H9 (cell line): ENCODE data around the gene ARHGDIB. TPM values are rescaled to one million over a fixed set of nuclear protein-coding genes. Genes with fewer than 3 reads are reported as not detected.

Source experiments
- DNase-seq: peaks from one replicate; pipeline ENCODE4 v3.0.0-alpha.2; 2017
- H2AFZ ChIP-seq: one replicate; pipeline ENCODE4 v1.6.1; 2013; ENCODE audit warnings: mild to moderate bottlenecking, low read length, control low read depth, moderate library complexity
- H2AK5ac ChIP-seq: 2 replicates; pipeline ENCODE4 v1.6.1; 2013; ENCODE audit warnings: low read length, control low read depth, mixed read lengths; ENCODE audit not compliant: insufficient read length
- H2BK120ac ChIP-seq: one replicate; pipeline ENCODE4 v1.6.1; 2013; ENCODE audit warnings: low read depth, mild to moderate bottlenecking, low read length, control low read depth, inconsistent platforms; ENCODE audit not compliant: poor library complexity, severe bottlenecking
- H2BK12ac ChIP-seq: 2 replicates; pipeline ENCODE4 v1.6.1; 2013; ENCODE audit warnings: low read length, control low read depth, mixed read lengths, low read depth; ENCODE audit not compliant: insufficient read length
- H2BK15ac ChIP-seq: 2 replicates; pipeline ENCODE4 v1.6.1; 2013; ENCODE audit warnings: low read depth, low read length, control low read depth
- H2BK20ac ChIP-seq: one replicate; pipeline ENCODE4 v1.6.1; 2013; ENCODE audit warnings: low read depth, mild to moderate bottlenecking, low read length, control low read depth, inconsistent platforms; ENCODE audit not compliant: poor library complexity, severe bottlenecking
- H2BK5ac ChIP-seq: 2 replicates; pipeline ENCODE4 v1.6.1; 2013; ENCODE audit warnings: low read length, control low read depth, mixed read lengths; ENCODE audit not compliant: insufficient read length
- H3K14ac ChIP-seq: 2 replicates; pipeline ENCODE4 v1.6.1; 2013; ENCODE audit warnings: low read length, control low read depth; ENCODE audit not compliant: insufficient read depth
- H3K18ac ChIP-seq: 2 replicates; pipeline ENCODE4 v1.6.1; 2013; ENCODE audit warnings: low read depth, mild to moderate bottlenecking, mixed read lengths, low read length, control low read depth; ENCODE audit not compliant: insufficient read length
- H3K23ac ChIP-seq: 2 replicates; pipeline ENCODE4 v1.6.1; 2013; ENCODE audit warnings: low read length, control low read depth, mixed read lengths, low read depth; ENCODE audit not compliant: insufficient read length
- H3K23me2 ChIP-seq: 2 replicates; pipeline ENCODE4 v1.6.1; 2013; ENCODE audit warnings: low read depth, mild to moderate bottlenecking, mixed read lengths, low read length, control low read depth; ENCODE audit not compliant: insufficient read length, poor library complexity, severe bottlenecking
- H3K27ac ChIP-seq: 2 replicates; pipeline ENCODE4 v1.5.1; 2013; ENCODE audit warnings: low read length, control low read depth, mixed read lengths, low read depth; ENCODE audit not compliant: insufficient read length
- H3K27me3 ChIP-seq: 2 replicates; pipeline ENCODE4 v1.6.1; 2013; ENCODE audit warnings: low read length, control low read depth, inconsistent platforms; ENCODE audit not compliant: insufficient read depth
- H3K4ac ChIP-seq: 2 replicates; pipeline ENCODE4 v1.6.1; 2013; ENCODE audit warnings: low read depth, mild to moderate bottlenecking, control low read depth, inconsistent platforms, low read length, moderate library complexity
- H3K4me1 ChIP-seq: 2 replicates; pipeline ENCODE4 v1.6.1; 2013; ENCODE audit warnings: low read length, control low read depth, inconsistent platforms; ENCODE audit not compliant: insufficient read depth
- H3K4me2 ChIP-seq: 2 replicates; pipeline ENCODE4 v1.6.1; 2013; ENCODE audit warnings: low read length, control low read depth, mixed read lengths; ENCODE audit not compliant: insufficient read length, insufficient read depth
- H3K56ac ChIP-seq: 2 replicates; pipeline ENCODE4 v1.6.1; 2013; ENCODE audit warnings: low read depth, mild to moderate bottlenecking, mixed read lengths, low read length, control low read depth; ENCODE audit not compliant: insufficient read length
- H3K79me1 ChIP-seq: 2 replicates; pipeline ENCODE4 v1.6.1; 2013; ENCODE audit warnings: low read depth, mild to moderate bottlenecking, moderate library complexity, low read length, control low read depth, inconsistent platforms; ENCODE audit not compliant: insufficient read depth, poor library complexity, severe bottlenecking
- H3K79me2 ChIP-seq: 2 replicates; pipeline ENCODE4 v1.6.1; 2013; ENCODE audit warnings: low read length, control low read depth, inconsistent platforms; ENCODE audit not compliant: insufficient read depth
- H3K9ac ChIP-seq: 2 replicates; pipeline ENCODE4 v1.6.1; 2013; ENCODE audit warnings: low read length, control low read depth, mixed read lengths; ENCODE audit not compliant: insufficient read length; ENCODE audit errors: extremely low read depth
- H3K9me3 ChIP-seq: one replicate; pipeline ENCODE4 v1.6.1; 2013; ENCODE audit warnings: low read depth, low read length, inconsistent platforms; ENCODE audit not compliant: control insufficient read depth
- H3T11ph ChIP-seq: one replicate; pipeline ENCODE4 v1.6.1; 2013; ENCODE audit warnings: mild to moderate bottlenecking, low read length, control low read depth, inconsistent platforms
- H4K20me1 ChIP-seq: one replicate; pipeline ENCODE4 v1.6.1; 2013; ENCODE audit not compliant: control insufficient read depth, insufficient read length, insufficient read depth
- H4K5ac ChIP-seq: 2 replicates; pipeline ENCODE4 v1.6.1; 2013; ENCODE audit warnings: low read depth, mild to moderate bottlenecking, mixed read lengths, low read length, control low read depth; ENCODE audit not compliant: insufficient read length
- H4K8ac ChIP-seq: replicated peaks from 2 replicates; pipeline ENCODE4 v1.6.1; 2013; ENCODE audit warnings: low read length, control low read depth, mixed read lengths, low read depth; ENCODE audit not compliant: insufficient read length
- H4K91ac ChIP-seq: 2 replicates; pipeline ENCODE4 v1.6.1; 2013; ENCODE audit warnings: low read depth, mild to moderate bottlenecking, moderate library complexity, mixed read lengths, low read length, control low read depth; ENCODE audit not compliant: insufficient read length
- H3K27ac Mint-ChIP-seq, 3 experiments: 2 replicates in 2 of 3; 3 replicates in 1 of 3; pipeline ENCODE4 v1.8.0; 2020 to 2021; ENCODE audit warnings: mixed read lengths in 3 of 3, mild to moderate bottlenecking in 1 of 3, moderate library complexity in 1 of 3
- H3K27me3 Mint-ChIP-seq: 2 replicates; pipeline ENCODE4 v1.8.0; 2021; ENCODE audit warnings: low read depth, mild to moderate bottlenecking, moderate library complexity, mixed read lengths
- H3K36me3 Mint-ChIP-seq, 3 experiments: 2 replicates in 2 of 3; 3 replicates in 1 of 3; pipeline ENCODE4 v1.8.0; 2020 to 2021; ENCODE audit warnings: low read depth in 3 of 3, mixed read lengths in 3 of 3; ENCODE audit not compliant: insufficient read depth in 1 of 3
- H3K4me1 Mint-ChIP-seq, 2 experiments: 2 replicates each; pipeline ENCODE4 v1.8.0; 2020; ENCODE audit warnings: mixed read lengths in 2 of 2
- H3K4me3 Mint-ChIP-seq, 2 experiments: 2 replicates in 1 of 2; 3 replicates in 1 of 2; pipeline ENCODE4 v1.8.0; 2020 to 2021; ENCODE audit warnings: mild to moderate bottlenecking in 2 of 2, mixed read lengths in 2 of 2, moderate library complexity in 1 of 2
- H3K9me3 Mint-ChIP-seq, 2 experiments: 2 replicates in 1 of 2; 3 replicates in 1 of 2; pipeline ENCODE4 v1.8.0; 2020; ENCODE audit warnings: mild to moderate bottlenecking in 2 of 2, mixed read lengths in 2 of 2, moderate library complexity in 1 of 2
- CTCF ChIP-seq: fragments of 200-600 bp; sonication (generic); conservative IDR thresholded peaks from 3 replicates; pipeline ENCODE4 v1.8.0; 2021; ENCODE audit warnings: antibody characterized with exemption, mild to moderate bottlenecking
- WGBS: extraction: QIAGEN DNeasy Blood & Tissue Kit; methylation state at CpG from one replicate; pipeline ENCODE4 v1.1.7; 2013; ENCODE audit warnings: missing lambda C conversion rate, low lambda C conversion rate, mixed read lengths; ENCODE audit not compliant: insufficient read length; ENCODE audit errors: extremely low coverage; 5-methylcytosine and 5-hydroxymethylcytosine counted together
- total RNA-seq: library from RNA; stranded (reverse); gene quantifications from 2 replicates; pipeline ENCODE4 v1.2.1, GENCODE V29; 2021

ARHGDIB gene
- total RNA-seq, 1 experiment from 2014 or later = 0.44 TPM

GRCh38 chr12:14923944-14924343 lies 37.5 kb downstream of the ARHGDIB start:
- H4K5ac ChIP-seq = no peak overlapping the region
- no peak overlapping the region for H3K9ac ChIP-seq
- no peak overlapping the region for H3K23ac ChIP-seq
- no peak overlapping the region for H2BK20ac ChIP-seq
- H3K79me1 ChIP-seq = no peaks in the 10 kb centered on the region
- no peak overlapping the region for H3K27ac Mint-ChIP-seq
- H3K9me3 Mint-ChIP-seq = no peaks in the 10 kb centered on the region
- no peak overlapping the region for H2BK120ac ChIP-seq
- H4K20me1 ChIP-seq = no peaks in the 10 kb centered on the region
- H2BK15ac ChIP-seq = no peak overlapping the region
- H2BK12ac ChIP-seq = no peak overlapping the region
- H2BK5ac ChIP-seq = no peak overlapping the region
- H3K27me3 ChIP-seq = no peaks in the 10 kb centered on the region
- no peaks in the 10 kb centered on the region for H3K27me3 Mint-ChIP-seq
- no peaks in the 10 kb centered on the region for H3K36me3 Mint-ChIP-seq
- no peak overlapping the region for H3K4me2 ChIP-seq
- H3K4me1 Mint-ChIP-seq = peaks cover 3 to 4% of the 10 kb centered on the region in 2 experiments
- H3K9me3 ChIP-seq = no peaks in the 10 kb centered on the region
- H3K4ac ChIP-seq = no peak overlapping the region
- no peak overlapping the region for H3K4me3 Mint-ChIP-seq
- H2AK5ac ChIP-seq = no peak overlapping the region
- TF ChIP-seq CTCF = no peak
- no peak overlapping the region for H3T11ph ChIP-seq
- H3K18ac ChIP-seq = no peak overlapping the region
- H4K8ac ChIP-seq = no peak overlapping the region
- no CpG with 5 or more reads among the region's 2 CpGs for WGBS
- H3K23me2 ChIP-seq = no peaks in the 10 kb centered on the region
- H3K4me1 ChIP-seq = no peaks in the 10 kb centered on the region
- no peak overlapping the region for H4K91ac ChIP-seq
- no peak overlapping the region for H3K27ac ChIP-seq
- H3K14ac ChIP-seq = no peak overlapping the region
- H2AFZ ChIP-seq = no peak overlapping the region
- DNase-seq = no peak
- no peak overlapping the region for H3K56ac ChIP-seq
- H3K79me2 ChIP-seq = no peaks in the 10 kb centered on the region; the same call in 1 of the 2 replicates
